Fibroblast of the aortic adventitia (primary cell): ENCODE measurements around the gene MEMO1. TPM values are rescaled to one million over a fixed set of nuclear protein-coding genes. Genes with fewer than 3 reads are reported as not detected.

Source experiments
- DNase-seq: peaks from one replicate; pipeline ENCODE4 v3.0.0-alpha.2; 2010; ENCODE audit warnings: low read depth
- H3K4me3 ChIP-seq: 2 replicates; pipeline ENCODE4 v1.5.1; 2011; ENCODE audit warnings: low read depth, mild to moderate bottlenecking, control low read depth, low read length, moderate library complexity
- total RNA-seq: library from RNA; depleted of rRNA; stranded (reverse); fragments of >200 nt; gene quantifications from 2 replicates; pipeline ENCODE4 v1.2.3, GENCODE V29; 2012; ENCODE audit warnings: low replicate concordance
- TF ChIP-seq, protein P1 (sequence below): IDR thresholded peaks from 2 replicates; pipeline ENCODE4 v1.5.1; 2011; ENCODE audit warnings: mild to moderate bottlenecking, low read length, control low read depth, inconsistent platforms; ENCODE audit not compliant: insufficient read depth

The MEMO1 gene
- total RNA-seq, 1 donor: 41.2 TPM

DNA sequence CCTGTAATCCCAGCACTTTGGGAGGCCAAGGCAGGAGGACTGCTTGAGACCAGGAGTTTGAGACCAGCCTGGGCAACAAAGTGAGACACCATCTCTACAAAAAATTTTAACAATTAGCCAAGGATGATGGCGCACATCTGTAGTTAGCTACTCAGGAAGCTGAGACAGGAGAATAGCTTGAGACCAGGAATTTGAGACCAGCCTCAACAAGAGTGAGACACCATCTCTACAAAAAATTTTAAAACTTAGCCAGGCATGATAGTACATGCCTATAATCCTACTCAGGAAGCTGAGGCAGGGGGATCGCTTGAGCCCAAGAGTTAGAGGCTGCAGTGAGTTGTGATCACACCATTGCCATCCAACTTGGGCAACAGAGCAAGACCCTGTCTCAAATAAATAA lies 7.0 kb downstream of the MEMO1 start:
- no peak overlapping the region for H3K4me3 ChIP-seq
- no peak for DNase-seq
- TF ChIP-seq, protein P1, sequence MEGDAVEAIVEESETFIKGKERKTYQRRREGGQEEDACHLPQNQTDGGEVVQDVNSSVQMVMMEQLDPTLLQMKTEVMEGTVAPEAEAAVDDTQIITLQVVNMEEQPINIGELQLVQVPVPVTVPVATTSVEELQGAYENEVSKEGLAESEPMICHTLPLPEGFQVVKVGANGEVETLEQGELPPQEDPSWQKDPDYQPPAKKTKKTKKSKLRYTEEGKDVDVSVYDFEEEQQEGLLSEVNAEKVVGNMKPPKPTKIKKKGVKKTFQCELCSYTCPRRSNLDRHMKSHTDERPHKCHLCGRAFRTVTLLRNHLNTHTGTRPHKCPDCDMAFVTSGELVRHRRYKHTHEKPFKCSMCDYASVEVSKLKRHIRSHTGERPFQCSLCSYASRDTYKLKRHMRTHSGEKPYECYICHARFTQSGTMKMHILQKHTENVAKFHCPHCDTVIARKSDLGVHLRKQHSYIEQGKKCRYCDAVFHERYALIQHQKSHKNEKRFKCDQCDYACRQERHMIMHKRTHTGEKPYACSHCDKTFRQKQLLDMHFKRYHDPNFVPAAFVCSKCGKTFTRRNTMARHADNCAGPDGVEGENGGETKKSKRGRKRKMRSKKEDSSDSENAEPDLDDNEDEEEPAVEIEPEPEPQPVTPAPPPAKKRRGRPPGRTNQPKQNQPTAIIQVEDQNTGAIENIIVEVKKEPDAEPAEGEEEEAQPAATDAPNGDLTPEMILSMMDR: no peak

GRCh38 chr2:32002406-32002805 lies 8.4 kb downstream of the MEMO1 start:
- DNase-seq: no peak
- TF ChIP-seq, protein P1: no peak
- no peak overlapping the region for H3K4me3 ChIP-seq

GRCh38 chr2:31999438-31999837 lies 11.4 kb downstream of the MEMO1 start:
- no peak overlapping the region for H3K4me3 ChIP-seq
- TF ChIP-seq, protein P1: no peak
- DNase-seq: no peak

DNA sequence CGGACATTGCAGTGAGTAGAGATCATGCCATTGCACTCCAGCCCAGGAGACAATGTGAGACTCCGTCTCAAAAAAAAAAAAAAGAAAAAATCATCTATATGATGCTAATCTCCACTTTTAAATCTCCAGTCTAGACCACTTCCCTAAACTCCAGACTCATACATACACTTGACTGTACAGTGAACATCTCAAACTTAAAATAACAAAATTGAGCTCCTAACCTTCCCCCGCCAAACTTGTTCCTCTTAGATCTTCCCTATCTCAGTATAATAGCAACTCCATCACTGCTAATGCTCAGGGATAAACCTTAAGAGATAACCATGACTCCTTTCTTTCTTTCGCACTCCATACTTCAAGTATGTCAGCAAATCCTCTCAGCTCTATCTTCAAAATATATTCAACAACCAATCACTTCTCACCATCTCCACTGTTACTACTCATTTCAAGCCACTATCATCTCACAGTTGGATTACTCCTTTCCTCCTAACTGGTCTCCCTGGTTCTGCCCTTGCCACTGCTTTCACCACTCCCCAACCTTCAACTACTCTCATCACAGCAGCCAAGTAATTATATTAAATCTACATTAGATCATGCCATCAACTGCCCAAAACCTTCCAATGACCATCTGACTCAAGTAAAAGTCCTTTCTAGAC lies 12.0 kb downstream of the MEMO1 start:
- no peak for DNase-seq
- TF ChIP-seq, protein P1: no peak
- no peak overlapping the region for H3K4me3 ChIP-seq

DNA sequence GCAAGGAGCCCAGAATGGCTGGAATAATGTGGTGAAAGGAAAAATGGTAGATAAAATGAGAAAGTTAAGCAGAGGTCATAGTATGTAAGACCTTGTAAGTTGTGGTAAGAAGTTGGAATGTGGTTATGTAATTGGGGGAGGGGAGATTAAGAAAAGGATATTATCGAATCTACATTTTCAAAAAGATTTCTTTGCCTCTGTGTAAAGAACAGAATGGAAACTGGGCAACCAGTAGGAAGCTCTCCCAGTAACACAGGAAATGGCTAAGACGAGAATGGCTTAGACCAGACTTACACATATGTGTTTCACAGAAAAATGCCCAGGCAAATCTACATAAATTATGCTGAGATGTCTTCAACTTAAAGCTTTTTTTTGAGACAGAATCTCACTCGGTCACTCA lies 13.2 kb downstream of the MEMO1 start:
- DNase-seq: peak; percentile 23
- no peak overlapping the region for H3K4me3 ChIP-seq
- TF ChIP-seq, protein P1: no peak

GRCh38 chr2:31996571-31997150 lies 14.1 kb downstream of the MEMO1 start:
- H3K4me3 ChIP-seq: no peak overlapping the region
- DNase-seq: no peak
- TF ChIP-seq, protein P1: no peak
